NT2/D1 (cell line): Measurements from ENCODE around the gene SDHAF1.
A peak's percentile ranks its signal among the peaks of the same experiment; 100 is the strongest.

Source experiments
- DNase-seq: peaks from one replicate; pipeline ENCODE4 v3.0.0-alpha.2; 2011; ENCODE audit warnings: low read depth, low spot score
- H3K27me3 ChIP-seq: 2 replicates; pipeline ENCODE4 v1.6.0; 2011; ENCODE audit warnings: mild to moderate bottlenecking; ENCODE audit not compliant: insufficient read length, insufficient read depth
- H3K36me3 ChIP-seq: 2 replicates; pipeline ENCODE4 v1.6.1; 2011; ENCODE audit warnings: mild to moderate bottlenecking, low read length, mixed read lengths; ENCODE audit not compliant: insufficient read depth, insufficient read length
- H3K4me1 ChIP-seq: 2 replicates; pipeline ENCODE4 v1.5.1; 2011; ENCODE audit not compliant: insufficient read depth, insufficient read length
- H3K4me3 ChIP-seq: 2 replicates; pipeline ENCODE4 v1.5.1; 2011; ENCODE audit warnings: low read depth; ENCODE audit not compliant: insufficient read length
- H3K9ac ChIP-seq: 2 replicates; pipeline ENCODE4 v1.6.0; 2011; ENCODE audit warnings: low read depth; ENCODE audit not compliant: insufficient read length
- H3K9me3 ChIP-seq: 2 replicates; pipeline ENCODE4 v1.5.1; 2011; ENCODE audit warnings: mild to moderate bottlenecking, low read length; ENCODE audit not compliant: insufficient read depth
- SUZ12 ChIP-seq: IDR thresholded peaks from 2 replicates; pipeline ENCODE4 v1.6.1; 2011; ENCODE audit not compliant: insufficient read length, insufficient read depth; ENCODE audit errors: extremely low read depth
- YY1 ChIP-seq: IDR thresholded peaks from 2 replicates; pipeline ENCODE4 v1.6.1; 2011; ENCODE audit not compliant: insufficient read length, insufficient read depth
- ZNF274 ChIP-seq: IDR thresholded peaks from 2 replicates; pipeline ENCODE4 v1.6.1; 2011; ENCODE audit warnings: mild to moderate bottlenecking, low read depth, low read length

Gene SDHAF1

GRCh38 chr19:35993923-35994598 lies 927 bp upstream of the SDHAF1 start:
- TF ChIP-seq SUZ12 (no peak), YY1 (no peak), ZNF274 (no peak)
- H3K4me3 ChIP-seq = no peak overlapping the region
- peak overlapping the region; percentile 42 for H3K9ac ChIP-seq

GRCh38 chr19:35996777-35997176 lies 1.8 kb downstream of the SDHAF1 start:
- Histone ChIP-seq H3K9me3 (no peaks in the 10 kb centered on the region), H3K9ac (peak overlapping the region; percentile 36), H3K27me3 (no peaks in the 10 kb centered on the region), H3K36me3 (peaks cover 20% of the 10 kb centered on the region), H3K4me1 (peaks cover 9% of the 10 kb centered on the region), H3K4me3 (no peak overlapping the region)
- TF ChIP-seq ZNF274 (no peak), YY1 (no peak), SUZ12 (no peak)
- no peak for DNase-seq

More at GRCh38 chr19:35993923-35994598, 927 bp upstream of the SDHAF1 start:
- DNase-seq = no peak
- H3K4me1 ChIP-seq = peaks cover 9% of the 10 kb centered on the region
- H3K9me3 ChIP-seq = 0 out of 2 replicates have a peak, but pooled peaks cover under 1% of the 10 kb centered on the region
- H3K36me3 ChIP-seq = peaks cover 10% of the 10 kb centered on the region
- no peaks in the 10 kb centered on the region for H3K27me3 ChIP-seq

- no peak overlapping the region for H3K4me3 ChIP-seq
- TF ChIP-seq SUZ12 = no peak
- TF ChIP-seq YY1 = no peak
- no peak for TF ChIP-seq ZNF274
- DNase-seq = no peak
- H3K27me3 ChIP-seq = no peaks in the 10 kb centered on the region
- no peaks in the 10 kb centered on the region for H3K9me3 ChIP-seq
- H3K9ac ChIP-seq = no peak overlapping the region
- H3K4me1 ChIP-seq = peaks cover 4% of the 10 kb centered on the region
- H3K36me3 ChIP-seq = peaks cover 31% of the 10 kb centered on the region
Observed at GRCh38 chr19:36001605-36002004, 6.6 kb downstream of the SDHAF1 start.

- TF ChIP-seq YY1 = no peak
- no peak for TF ChIP-seq SUZ12
- no peak for TF ChIP-seq ZNF274
- Histone ChIP-seq H3K9ac (no peak overlapping the region), H3K4me3 (no peak overlapping the region), H3K4me1 (peaks cover 3% of the 10 kb centered on the region), H3K36me3 (peaks cover 26% of the 10 kb centered on the region), H3K27me3 (no peaks in the 10 kb centered on the region), H3K9me3 (no peaks in the 10 kb centered on the region)
- no peak for DNase-seq
Observed at GRCh38 chr19:36003284-36003683, 8.3 kb downstream of the SDHAF1 start.

GRCh38 chr19:36006955-36007354 lies 12.0 kb downstream of the SDHAF1 start:
- Histone ChIP-seq H3K4me3 (no peak overlapping the region), H3K9me3 (no peaks in the 10 kb centered on the region), H3K27me3 (no peaks in the 10 kb centered on the region), H3K36me3 (peaks cover 11% of the 10 kb centered on the region), H3K4me1 (peaks cover 8% of the 10 kb centered on the region), H3K9ac (no peak overlapping the region)
- no peak for DNase-seq
- TF ChIP-seq YY1 (no peak), ZNF274 (no peak), SUZ12 (no peak)

- no peaks in the 10 kb centered on the region for H3K27me3 ChIP-seq
- peaks cover 10% of the 10 kb centered on the region for H3K4me1 ChIP-seq
- H3K4me3 ChIP-seq = peak within 1 kb of the TSS; percentile 68
- no peak for DNase-seq
- no peaks in the 10 kb centered on the region for H3K9me3 ChIP-seq
- H3K9ac ChIP-seq = peak within 1 kb of the TSS; percentile 83
- peaks cover 5% of the 10 kb centered on the region for H3K36me3 ChIP-seq
- no peak for TF ChIP-seq SUZ12
- no peak for TF ChIP-seq ZNF274
- TF ChIP-seq YY1 = no peak
Observed at GRCh38 chr19:36008336-36008978, 13.5 kb downstream of the SDHAF1 start, which contains the start of gene SYNE4. Gene SYNE4, minus strand, starts transcription at chr19:36008813. Its CDS starts 132 bp downstream, at chr19:36008681.

GRCh38 chr19:36009220-36009619 lies 14.2 kb downstream of the SDHAF1 start:
- Histone ChIP-seq H3K4me1 (peaks cover 10% of the 10 kb centered on the region), H3K9ac (peak overlapping the region; percentile 83), H3K9me3 (no peaks in the 10 kb centered on the region), H3K27me3 (no peaks in the 10 kb centered on the region), H3K4me3 (peak overlapping the region; percentile 11), H3K36me3 (peaks cover 3% of the 10 kb centered on the region)
- DNase-seq = no peak
- TF ChIP-seq ZNF274 (no peak), SUZ12 (no peak)
